GM21717 (cell line): ENCODE measurements around the gene SLC66A2.
"Not testable (repeated sequence)": the region's sequence is repeated elsewhere in the genome, so short reads cannot be mapped to it uniquely, and the experiment has no call there.

Experiments
- ATAC-seq: cut with Tn5 transposase; IDR thresholded peaks from one replicate; pipeline ENCODE4 v1.9.1; 2021; ENCODE audit warnings: mild to moderate bottlenecking, moderate library complexity; ENCODE audit not compliant: unreplicated experiment

The SLC66A2 gene

GRCh38 chr18:79951545-79952455 is at the start of gene SLC66A2:
TSS of gene SLC66A2 (minus strand) at chr18:79951653. CDS start at chr18:79950926, 727 bp downstream.
- peak; percentile 62 for ATAC-seq

- no peak for ATAC-seq
These were observed 49.4 kb upstream of the SLC66A2 start for GRCh38 chr18:80000877-80001276.

- not testable (repeated sequence) for ATAC-seq
These were observed 48.2 kb upstream of the SLC66A2 start for GRCh38 chr18:79999701-80000100.

- ATAC-seq = no peak
These were observed 40.0 kb upstream of the SLC66A2 start for GRCh38 chr18:79991494-79991893.

GRCh38 chr18:79989195-79989497 is 37.7 kb upstream of the SLC66A2 start:
- ATAC-seq = no peak

GRCh38 chr18:79988451-79989194 is 37.2 kb upstream of the SLC66A2 start, which contains the start of gene TXNL4A:
TSS of gene TXNL4A (minus strand) at chr18:79988563. CDS start at chr18:79988392, 171 bp downstream.
- ATAC-seq = peak; percentile 97

GRCh38 chr18:79988071-79988450 is 36.6 kb upstream of the SLC66A2 start:
- ATAC-seq = peak; percentile 63

- no peak for ATAC-seq
These were observed 36.1 kb upstream of the SLC66A2 start for GRCh38 chr18:79987566-79987965.

- no peak for ATAC-seq
These were observed 35.3 kb upstream of the SLC66A2 start for GRCh38 chr18:79986726-79987125.

- no peak for ATAC-seq
These were observed 33.7 kb upstream of the SLC66A2 start for GRCh38 chr18:79985172-79985571.

- no peak for ATAC-seq
These were observed 32.3 kb upstream of the SLC66A2 start for GRCh38 chr18:79983793-79984192.

GRCh38 chr18:79983253-79983652 is 31.8 kb upstream of the SLC66A2 start:
- no peak for ATAC-seq

- no peak for ATAC-seq
These were observed 31.3 kb upstream of the SLC66A2 start for GRCh38 chr18:79982736-79983135.

- ATAC-seq = no peak
These were observed 29.1 kb upstream of the SLC66A2 start for GRCh38 chr18:79980585-79980984.

GRCh38 chr18:79979843-79980242 is 28.4 kb upstream of the SLC66A2 start:
- no peak for ATAC-seq

- no peak for ATAC-seq
These were observed 24.7 kb upstream of the SLC66A2 start for GRCh38 chr18:79975985-79976680.

- ATAC-seq = no peak
These were observed 23.6 kb upstream of the SLC66A2 start for GRCh38 chr18:79975043-79975442.

GRCh38 chr18:79974025-79974654 is 22.7 kb upstream of the SLC66A2 start:
- no peak for ATAC-seq

GRCh38 chr18:79973517-79973916 is 22.1 kb upstream of the SLC66A2 start:
- no peak for ATAC-seq

GRCh38 chr18:79972720-79973119 is 21.3 kb upstream of the SLC66A2 start:
- no peak for ATAC-seq

- no peak for ATAC-seq
These were observed 20.5 kb upstream of the SLC66A2 start for GRCh38 chr18:79971986-79972385.
